GM12865 (cell line): ENCODE data around the gene TRIP13.

Experiments
- DNase-seq: peaks from one replicate; pipeline ENCODE4 v3.0.0; 2010; ENCODE audit warnings: low read depth
- H3K4me3 ChIP-seq: 2 replicates; pipeline ENCODE4 v1.5.1; 2011; ENCODE audit warnings: mild to moderate bottlenecking, low read depth, low read length, control low read depth
- TF ChIP-seq, protein P1 (sequence below): IDR thresholded peaks from 2 replicates; pipeline ENCODE4 v1.5.1; 2011; ENCODE audit warnings: low read length, control low read depth, low read depth, inconsistent platforms; ENCODE audit not compliant: insufficient read depth; ENCODE audit errors: missing control alignments

The TRIP13 gene

DNA sequence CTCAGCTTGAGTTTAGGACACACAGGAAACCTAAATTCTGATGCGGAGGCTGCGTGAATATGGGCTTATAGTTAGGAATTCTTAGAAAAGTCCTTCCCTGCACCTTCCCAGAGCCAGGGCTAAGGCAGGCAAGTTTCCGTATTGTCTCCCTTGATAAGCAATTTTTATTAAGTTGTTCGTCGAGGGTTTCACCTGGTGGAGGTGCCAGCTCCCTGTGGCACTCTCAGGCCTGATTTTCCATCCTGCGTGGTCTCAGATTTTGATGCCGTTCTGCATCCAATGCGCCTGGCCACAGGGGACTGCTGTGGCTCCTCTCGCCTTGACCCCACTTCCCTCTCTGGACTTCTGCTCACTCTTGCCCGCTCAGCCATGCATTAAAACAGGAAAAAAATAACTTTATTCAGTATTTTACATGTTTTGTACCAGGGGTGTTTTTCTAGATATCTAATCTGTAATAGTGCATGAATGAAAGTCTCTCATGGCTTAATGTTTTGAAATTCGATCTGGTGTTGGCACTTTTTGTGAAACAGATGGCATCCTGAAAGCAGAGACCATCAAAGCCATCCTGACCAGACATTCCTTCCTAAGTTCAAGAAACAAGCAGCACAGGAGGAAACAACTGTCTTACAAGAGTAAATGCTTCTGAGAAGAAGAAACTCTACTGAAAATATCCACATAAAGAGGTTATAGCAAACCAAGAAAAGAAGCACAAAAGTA is 50.7 kb downstream of the TRIP13 start:
- no peak for DNase-seq
- TF ChIP-seq, protein P1, sequence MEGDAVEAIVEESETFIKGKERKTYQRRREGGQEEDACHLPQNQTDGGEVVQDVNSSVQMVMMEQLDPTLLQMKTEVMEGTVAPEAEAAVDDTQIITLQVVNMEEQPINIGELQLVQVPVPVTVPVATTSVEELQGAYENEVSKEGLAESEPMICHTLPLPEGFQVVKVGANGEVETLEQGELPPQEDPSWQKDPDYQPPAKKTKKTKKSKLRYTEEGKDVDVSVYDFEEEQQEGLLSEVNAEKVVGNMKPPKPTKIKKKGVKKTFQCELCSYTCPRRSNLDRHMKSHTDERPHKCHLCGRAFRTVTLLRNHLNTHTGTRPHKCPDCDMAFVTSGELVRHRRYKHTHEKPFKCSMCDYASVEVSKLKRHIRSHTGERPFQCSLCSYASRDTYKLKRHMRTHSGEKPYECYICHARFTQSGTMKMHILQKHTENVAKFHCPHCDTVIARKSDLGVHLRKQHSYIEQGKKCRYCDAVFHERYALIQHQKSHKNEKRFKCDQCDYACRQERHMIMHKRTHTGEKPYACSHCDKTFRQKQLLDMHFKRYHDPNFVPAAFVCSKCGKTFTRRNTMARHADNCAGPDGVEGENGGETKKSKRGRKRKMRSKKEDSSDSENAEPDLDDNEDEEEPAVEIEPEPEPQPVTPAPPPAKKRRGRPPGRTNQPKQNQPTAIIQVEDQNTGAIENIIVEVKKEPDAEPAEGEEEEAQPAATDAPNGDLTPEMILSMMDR, result no peak
- no peak overlapping the region for H3K4me3 ChIP-seq

DNA sequence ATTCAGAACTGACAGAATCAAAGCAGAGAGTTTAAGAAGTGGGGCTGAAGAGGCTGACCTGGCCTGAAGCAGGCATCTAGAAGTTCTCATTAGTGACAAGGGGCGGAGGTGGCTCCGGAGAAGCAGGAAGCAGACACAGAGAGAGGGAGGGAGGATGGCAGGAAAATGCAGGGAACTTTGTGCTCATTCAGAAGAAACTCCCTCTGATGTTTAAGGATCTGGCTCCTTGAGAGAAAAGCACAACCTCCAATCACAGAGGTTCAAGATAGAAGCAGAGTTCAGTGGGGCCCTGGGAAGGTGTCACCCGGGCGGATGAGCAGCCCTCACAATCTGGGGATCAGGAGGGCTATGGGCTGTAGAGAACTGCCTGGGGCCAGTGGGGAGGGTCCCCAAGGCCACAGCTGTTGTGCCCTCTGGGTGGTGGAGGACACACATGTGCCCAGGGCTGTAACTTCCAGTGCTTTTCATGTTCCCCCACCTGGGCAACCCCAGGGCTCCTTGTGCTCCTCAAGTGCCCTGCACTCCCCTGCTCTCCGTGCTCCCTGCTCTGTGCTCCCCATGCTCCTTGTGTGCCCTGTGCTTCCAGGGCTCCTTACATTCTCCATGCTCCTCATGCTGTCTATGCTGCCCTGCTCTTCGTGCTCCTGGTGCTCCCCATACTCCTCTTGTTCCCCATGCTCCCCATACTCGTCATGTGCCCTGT is 51.4 kb downstream of the TRIP13 start:
- no peak for DNase-seq
- no peak overlapping the region for H3K4me3 ChIP-seq
- TF ChIP-seq, protein P1, result no peak

DNA sequence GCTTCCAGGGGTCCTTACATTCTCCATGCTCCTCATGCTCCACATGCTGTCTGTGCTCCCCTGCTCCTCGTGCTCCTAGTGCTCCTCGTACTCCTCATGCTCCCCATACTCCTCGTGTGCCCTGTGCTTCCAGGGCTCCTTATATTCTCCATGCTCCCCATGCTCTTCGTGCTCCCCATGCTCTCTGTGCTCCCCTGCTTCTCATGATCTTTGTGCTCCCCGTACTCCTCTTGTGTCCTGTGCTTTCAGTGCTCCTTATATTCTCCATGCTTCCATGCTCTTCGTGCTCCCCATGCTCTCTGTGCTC is 51.9 kb downstream of the TRIP13 start:
- TF ChIP-seq, protein P1, result no peak
- DNase-seq, result no peak
- no peak overlapping the region for H3K4me3 ChIP-seq

DNA sequence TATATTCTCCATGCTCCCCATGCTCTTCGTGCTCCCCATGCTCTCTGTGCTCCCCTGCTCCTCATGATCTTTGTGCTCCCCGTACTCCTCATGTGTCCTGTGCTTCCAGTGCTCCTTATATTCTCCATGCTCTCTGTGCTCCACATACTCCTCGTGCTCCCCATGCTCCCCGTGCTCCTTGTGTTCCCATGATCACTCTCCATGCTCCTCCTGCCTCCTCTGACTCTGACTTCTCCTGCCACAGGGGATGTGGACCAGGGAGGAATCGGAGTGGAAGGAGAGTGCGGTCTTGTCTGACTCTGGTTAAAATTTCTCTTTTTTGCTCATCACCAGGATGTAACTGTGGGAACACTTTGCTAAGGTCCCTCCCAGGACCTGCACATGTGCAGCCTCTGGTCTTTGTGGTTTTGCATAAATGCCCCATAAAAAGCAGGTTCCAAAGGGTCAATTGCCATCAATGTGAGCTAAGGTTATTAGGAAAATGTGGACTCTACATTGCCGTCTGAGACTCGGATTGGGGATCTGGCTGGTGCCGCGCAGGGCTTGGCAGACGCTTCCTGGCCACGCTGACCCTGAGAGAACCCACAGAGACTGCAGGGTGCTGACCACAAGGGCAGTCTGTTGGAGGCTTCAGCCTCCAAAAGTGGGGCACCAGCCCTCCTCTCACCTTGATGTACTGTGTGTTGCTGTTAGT is 52.5 kb downstream of the TRIP13 start:
- no peak for DNase-seq
- TF ChIP-seq, protein P1, result no peak
- H3K4me3 ChIP-seq, result no peak overlapping the region

DNA sequence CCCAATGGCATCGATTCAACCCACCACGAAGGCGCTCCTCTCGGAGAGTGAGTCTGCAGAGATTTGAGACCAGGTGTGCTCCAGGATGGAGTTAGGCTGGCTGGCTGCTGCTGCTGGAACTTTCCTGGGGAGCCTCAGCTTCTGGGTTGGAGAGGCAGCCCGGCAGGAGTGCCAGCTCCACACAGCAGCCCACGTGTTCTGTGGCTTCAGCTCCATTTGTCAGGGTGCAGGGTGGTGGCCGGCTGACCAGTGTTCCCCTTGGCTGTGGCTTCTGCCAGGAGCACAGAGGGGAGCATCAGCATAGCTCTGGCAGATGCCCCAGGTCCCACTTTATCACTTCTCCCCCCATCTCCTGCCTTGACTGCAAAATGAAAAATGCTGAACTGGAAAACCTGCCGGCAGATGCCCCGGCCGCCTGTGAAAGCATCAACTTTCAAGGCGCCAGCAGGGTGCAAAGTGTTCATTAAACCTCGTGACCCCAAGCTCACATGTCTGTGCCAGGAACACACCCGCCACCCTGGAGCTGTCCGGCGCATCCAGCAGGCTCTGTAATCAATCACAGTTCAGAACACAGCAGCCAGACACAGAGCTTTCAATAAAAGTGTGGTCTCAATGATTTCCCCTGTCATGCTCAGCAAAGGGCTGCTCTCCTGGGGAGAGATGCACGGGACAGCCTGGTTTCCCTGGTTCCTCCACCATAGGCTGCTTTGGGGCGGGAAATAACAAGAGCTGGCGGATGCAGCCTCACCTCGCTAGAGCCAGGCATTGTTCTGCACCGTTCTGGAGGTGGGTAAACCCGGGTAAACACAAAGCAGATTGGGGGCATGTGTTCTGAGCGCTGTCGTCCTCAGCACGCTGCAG is 53.2 kb downstream of the TRIP13 start:
- TF ChIP-seq, protein P1, result no peak
- H3K4me3 ChIP-seq, result no peak overlapping the region
- DNase-seq, result no peak

DNA sequence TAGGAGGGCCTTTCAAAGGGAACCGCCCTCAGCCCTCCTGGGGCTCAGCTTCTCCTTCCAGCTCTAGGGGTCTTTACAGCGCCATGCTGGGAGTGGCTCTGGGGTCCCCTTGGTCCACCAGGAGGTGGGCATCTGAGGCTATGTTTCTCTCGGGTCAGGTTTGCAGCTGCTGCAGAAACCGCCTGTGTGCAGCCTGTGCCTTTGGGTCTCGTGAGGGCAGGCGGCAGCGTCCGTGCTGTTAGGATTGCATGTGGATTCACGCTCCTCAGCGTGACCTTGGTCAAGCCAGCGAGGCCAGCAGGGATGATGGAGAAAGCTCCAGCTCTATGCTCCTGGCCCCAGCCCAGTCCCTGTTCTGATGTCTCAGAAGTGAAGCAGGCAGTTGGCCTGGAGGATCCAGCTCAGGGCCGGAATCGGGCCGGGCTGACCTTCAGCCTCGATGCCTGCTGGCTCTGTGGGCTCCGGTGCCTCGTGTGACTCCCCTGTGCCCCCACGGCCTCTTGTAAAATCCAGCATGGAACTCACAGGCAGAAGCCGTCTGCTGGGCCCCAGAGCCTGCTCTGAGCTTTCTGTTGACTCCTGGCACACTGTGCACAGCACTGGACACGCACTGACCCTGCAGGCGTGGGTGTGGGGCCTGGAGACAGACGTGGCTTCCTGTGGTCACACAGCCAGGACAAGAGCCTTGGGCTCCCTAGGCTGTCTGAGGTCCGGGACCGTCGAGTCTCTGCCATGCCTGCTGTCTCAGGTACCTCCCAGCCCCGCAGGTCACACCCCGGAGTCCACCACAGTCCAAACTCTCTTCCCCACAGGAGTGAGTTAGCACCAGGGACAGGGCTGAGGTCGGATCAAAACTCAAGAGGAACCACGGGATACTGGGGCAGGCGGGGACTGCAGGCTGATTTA is 54.3 kb downstream of the TRIP13 start:
- TF ChIP-seq, protein P1, result no peak
- no peak for DNase-seq
- no peak overlapping the region for H3K4me3 ChIP-seq
